HG03571 (cell line): ENCODE results near the gene TEX29.

Experiments used
- ATAC-seq: cut with Tn5 transposase; IDR thresholded peaks from one replicate; pipeline ENCODE4 v1.9.1; 2021; ENCODE audit not compliant: unreplicated experiment

Gene TEX29

GRCh38 chr13:111289251-111289650 is 31.2 kb upstream of the TEX29 start:
- ATAC-seq, result no peak

GRCh38 chr13:111291908-111292307 is 28.5 kb upstream of the TEX29 start:
- no peak for ATAC-seq

- no peak for ATAC-seq
Measured at GRCh38 chr13:111292710-111293485, 27.5 kb upstream of the TEX29 start.

- no peak for ATAC-seq
Measured at GRCh38 chr13:111295886-111296285, 24.6 kb upstream of the TEX29 start.

- no peak for ATAC-seq
Measured at GRCh38 chr13:111296417-111296816, 24.0 kb upstream of the TEX29 start.

- ATAC-seq, result no peak
Measured at GRCh38 chr13:111298214-111298975, 22.0 kb upstream of the TEX29 start.

GRCh38 chr13:111302045-111302726 is 18.3 kb upstream of the TEX29 start:
- ATAC-seq, result no peak

- no peak for ATAC-seq
Measured at GRCh38 chr13:111303559-111303958, 16.9 kb upstream of the TEX29 start.

GRCh38 chr13:111304041-111304544 is 16.3 kb upstream of the TEX29 start:
- peak; percentile 97 for ATAC-seq

GRCh38 chr13:111304603-111305289 is 15.7 kb upstream of the TEX29 start:
- no peak for ATAC-seq

GRCh38 chr13:111312944-111313590 is 7.4 kb upstream of the TEX29 start:
- no peak for ATAC-seq

- no peak for ATAC-seq
Measured at GRCh38 chr13:111313911-111314425, 6.5 kb upstream of the TEX29 start.

GRCh38 chr13:111314852-111315251 is 5.6 kb upstream of the TEX29 start:
- ATAC-seq, result no peak

GRCh38 chr13:111315347-111315995 is 5.0 kb upstream of the TEX29 start:
- no peak for ATAC-seq

- no peak for ATAC-seq
Measured at GRCh38 chr13:111316161-111316730, 4.2 kb upstream of the TEX29 start.

GRCh38 chr13:111317042-111317550 is 3.3 kb upstream of the TEX29 start:
- no peak for ATAC-seq

GRCh38 chr13:111317571-111318345 is 2.7 kb upstream of the TEX29 start:
- ATAC-seq, result no peak

GRCh38 chr13:111318386-111318785 is 2.1 kb upstream of the TEX29 start:
- no peak for ATAC-seq
